ENCODE results near the gene IL9R. TPM values are rescaled to one million over a fixed set of nuclear protein-coding genes. Genes with fewer than 3 reads are reported as not detected.
"Not testable (repeated sequence)": the region's sequence is repeated elsewhere in the genome, so short reads cannot be mapped to it uniquely, and the experiment has no call there.

Gene IL9R
- total RNA-seq, 2 experiments from 2014 or later = 87.0 to 110 TPM

GRCh38 chrX:156002507-156002906, 5.0 kb downstream of the IL9R start:
- Mint-ChIP-seq H3K4me1 (peaks cover 56% of the 10 kb centered on the region), H3K36me3 (peaks cover 35% of the 10 kb centered on the region), H3K9me3 (ENCODE audit: low read depth) (no peaks in the 10 kb centered on the region), H3K27me3 (no peaks in the 10 kb centered on the region), H3K27ac (peak overlapping the region; percentile 65), H3K4me3 (peak overlapping the region; percentile 10)
- CTCF ChIA-PET = no interaction called here
- DNase-seq (no peak), ATAC-seq (no peak)

- peak overlapping the region; percentile 4 for H3K4me3 Mint-ChIP-seq
- peak overlapping the region; percentile 58 for H3K27ac Mint-ChIP-seq
- peaks cover 32% of the 10 kb centered on the region for H3K36me3 Mint-ChIP-seq
- no peaks in the 10 kb centered on the region for H3K27me3 Mint-ChIP-seq
- no peaks in the 10 kb centered on the region for H3K9me3 Mint-ChIP-seq (ENCODE audit: low read depth)
- ATAC-seq (no peak), DNase-seq (no peak)
- CTCF ChIA-PET = no interaction called here
- peaks cover 52% of the 10 kb centered on the region for H3K4me1 Mint-ChIP-seq
Measured at GRCh38 chrX:156003486-156004185, 6.1 kb downstream of the IL9R start.

GRCh38 chrX:156004256-156004655, 6.8 kb downstream of the IL9R start:
- peaks cover 49% of the 10 kb centered on the region for H3K4me1 Mint-ChIP-seq
- H3K27ac Mint-ChIP-seq = peak overlapping the region; percentile 58
- no peaks in the 10 kb centered on the region for H3K27me3 Mint-ChIP-seq
- H3K4me3 Mint-ChIP-seq = no peak overlapping the region
- DNase-seq = no peak
- CTCF ChIA-PET = no interaction called here
- no peaks in the 10 kb centered on the region for H3K9me3 Mint-ChIP-seq (ENCODE audit: low read depth)
- H3K36me3 Mint-ChIP-seq = peaks cover 27% of the 10 kb centered on the region
- ATAC-seq = no peak

DNA sequence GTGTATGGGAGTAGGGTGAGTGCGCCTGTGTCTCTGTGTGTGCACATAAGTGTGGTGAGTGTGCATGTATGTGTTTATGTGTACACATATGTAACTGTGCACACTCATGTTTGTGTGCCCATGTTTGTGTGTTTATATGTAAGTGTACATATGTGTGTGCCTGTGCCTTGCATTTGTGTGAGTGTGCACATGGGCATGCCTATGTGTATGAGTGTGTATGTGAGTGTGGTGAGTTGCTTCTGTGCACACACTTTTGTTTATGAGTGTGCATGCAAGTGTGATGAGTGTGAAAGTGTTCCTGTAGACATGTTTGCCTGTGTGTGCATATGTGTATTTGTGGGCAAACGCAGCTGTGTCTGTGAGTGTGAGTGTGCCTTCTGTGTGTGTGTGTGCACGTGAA, 7.2 kb downstream of the IL9R start:
- Mint-ChIP-seq H3K36me3 (peaks cover 23% of the 10 kb centered on the region), H3K27me3 (no peaks in the 10 kb centered on the region), H3K9me3 (ENCODE audit: low read depth) (no peaks in the 10 kb centered on the region), H3K4me3 (no peak overlapping the region), H3K4me1 (peaks cover 44% of the 10 kb centered on the region), H3K27ac (no peak overlapping the region)
- CTCF ChIA-PET = no interaction called here
- no peak for DNase-seq
- no peak for ATAC-seq

- DNase-seq (no peak), ATAC-seq (no peak)
- CTCF ChIA-PET = no interaction called here
- Mint-ChIP-seq H3K4me3 (no peak overlapping the region), H3K9me3 (ENCODE audit: low read depth) (no peaks in the 10 kb centered on the region), H3K27me3 (no peaks in the 10 kb centered on the region), H3K36me3 (peaks cover 21% of the 10 kb centered on the region), H3K27ac (no peak overlapping the region), H3K4me1 (peaks cover 41% of the 10 kb centered on the region)
Measured at GRCh38 chrX:156005144-156005543, 7.6 kb downstream of the IL9R start.

DNA sequence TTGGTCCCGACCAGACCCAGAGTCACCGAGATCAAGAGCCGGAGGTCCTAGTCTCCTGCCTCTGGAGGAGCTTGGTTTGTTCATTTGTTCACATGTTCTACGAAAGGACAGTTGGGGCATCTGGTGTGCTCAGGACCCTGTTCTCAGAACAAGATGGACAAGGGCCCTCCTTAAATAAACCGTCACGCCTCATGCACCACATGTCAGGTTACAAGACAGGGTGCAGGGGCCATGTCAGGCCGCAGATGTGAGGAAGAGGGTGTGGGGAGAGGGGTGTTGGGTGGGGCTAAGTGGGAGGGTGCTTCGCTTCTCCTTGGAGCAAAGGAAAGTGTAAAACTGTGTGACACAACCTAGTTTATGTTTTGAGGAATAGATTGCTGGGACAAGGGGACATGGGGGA, 9.0 kb downstream of the IL9R start:
- H3K36me3 Mint-ChIP-seq = peaks cover 20% of the 10 kb centered on the region
- ATAC-seq; H3K27me3 Mint-ChIP-seq; H3K9me3 Mint-ChIP-seq (ENCODE audit: low read depth); H3K27ac Mint-ChIP-seq; H3K4me3 Mint-ChIP-seq; CTCF ChIA-PET; DNase-seq: not testable (repeated sequence)
- peaks cover 28% of the 10 kb centered on the region for H3K4me1 Mint-ChIP-seq

DNA sequence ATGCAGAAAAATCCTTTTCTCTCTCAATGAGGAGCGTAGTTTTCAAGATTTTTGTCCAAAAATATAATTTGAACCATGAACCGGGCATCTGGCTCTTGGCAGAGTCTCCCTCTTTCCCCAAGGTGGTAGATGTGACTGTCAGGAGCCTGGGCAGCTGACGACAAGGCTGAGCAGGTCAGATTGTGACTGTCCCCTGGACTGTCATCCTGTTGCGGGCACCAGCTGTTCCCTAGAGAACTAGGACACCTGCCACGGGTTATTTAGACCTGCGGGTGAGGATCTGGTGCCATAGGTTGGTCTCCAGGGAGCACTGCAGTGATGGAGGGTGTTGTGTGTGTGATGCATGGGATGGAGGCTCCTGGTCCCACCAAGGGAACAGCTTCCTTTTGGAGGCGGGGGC, 10.9 kb downstream of the IL9R start:
- peaks cover 11% of the 10 kb centered on the region for H3K4me1 Mint-ChIP-seq
- ATAC-seq = not testable (repeated sequence)

DNA sequence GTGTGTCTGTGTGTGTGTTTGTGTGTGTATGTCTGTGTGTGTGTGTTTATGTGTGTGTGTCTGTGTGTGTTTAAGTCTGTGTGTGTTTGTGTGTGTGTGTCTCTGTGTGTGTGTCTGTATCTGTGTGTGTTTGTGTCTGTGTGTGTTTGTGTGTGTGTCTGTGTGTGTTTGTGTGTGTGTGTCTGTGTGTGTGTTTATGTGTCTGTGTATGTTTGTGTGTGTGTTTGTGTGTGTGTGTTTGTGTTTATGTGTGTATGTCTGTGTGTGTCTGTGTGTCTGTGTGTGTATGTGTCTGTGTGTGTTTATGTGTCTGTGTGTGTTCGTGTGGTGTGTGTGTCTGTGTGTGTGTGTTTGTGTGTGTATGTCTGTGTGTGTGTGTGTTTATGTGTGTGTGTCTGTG, 11.4 kb downstream of the IL9R start:
- Mint-ChIP-seq H3K4me1 (peaks cover 6% of the 10 kb centered on the region), H3K36me3 (peaks cover 9% of the 10 kb centered on the region), H3K27ac (no peak overlapping the region), H3K27me3 (no peaks in the 10 kb centered on the region), H3K9me3 (ENCODE audit: low read depth) (no peaks in the 10 kb centered on the region), H3K4me3 (no peak overlapping the region)
- CTCF ChIA-PET = no interaction called here
- DNase-seq (no peak), ATAC-seq (no peak)

More for the DNA sequence above, 10.9 kb downstream of the IL9R start:
- H3K36me3 Mint-ChIP-seq = peaks cover 11% of the 10 kb centered on the region
- CTCF ChIA-PET; DNase-seq; H3K9me3 Mint-ChIP-seq (ENCODE audit: low read depth); H3K4me3 Mint-ChIP-seq; H3K27ac Mint-ChIP-seq; H3K27me3 Mint-ChIP-seq: not testable (repeated sequence)

DNA sequence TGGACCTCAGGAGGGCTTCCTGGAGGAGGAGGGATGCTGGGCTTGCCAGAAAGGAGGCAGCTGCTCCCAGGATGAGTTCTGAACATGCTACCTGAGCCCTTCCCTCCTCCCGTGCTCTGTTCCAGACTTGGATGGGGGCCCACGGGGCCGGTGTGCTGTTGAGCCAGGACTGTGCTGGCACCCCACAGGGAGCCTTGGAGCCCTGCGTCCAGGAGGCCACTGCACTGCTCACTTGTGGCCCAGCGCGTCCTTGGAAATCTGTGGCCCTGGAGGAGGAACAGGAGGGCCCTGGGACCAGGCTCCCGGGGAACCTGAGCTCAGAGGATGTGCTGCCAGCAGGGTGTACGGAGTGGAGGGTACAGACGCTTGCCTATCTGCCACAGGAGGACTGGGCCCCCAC, 12.2 kb downstream of the IL9R start:
- H3K36me3 Mint-ChIP-seq; H3K27ac Mint-ChIP-seq; H3K27me3 Mint-ChIP-seq; DNase-seq; CTCF ChIA-PET; ATAC-seq; H3K4me3 Mint-ChIP-seq; H3K9me3 Mint-ChIP-seq (ENCODE audit: low read depth); H3K4me1 Mint-ChIP-seq: not testable (repeated sequence)

DNA sequence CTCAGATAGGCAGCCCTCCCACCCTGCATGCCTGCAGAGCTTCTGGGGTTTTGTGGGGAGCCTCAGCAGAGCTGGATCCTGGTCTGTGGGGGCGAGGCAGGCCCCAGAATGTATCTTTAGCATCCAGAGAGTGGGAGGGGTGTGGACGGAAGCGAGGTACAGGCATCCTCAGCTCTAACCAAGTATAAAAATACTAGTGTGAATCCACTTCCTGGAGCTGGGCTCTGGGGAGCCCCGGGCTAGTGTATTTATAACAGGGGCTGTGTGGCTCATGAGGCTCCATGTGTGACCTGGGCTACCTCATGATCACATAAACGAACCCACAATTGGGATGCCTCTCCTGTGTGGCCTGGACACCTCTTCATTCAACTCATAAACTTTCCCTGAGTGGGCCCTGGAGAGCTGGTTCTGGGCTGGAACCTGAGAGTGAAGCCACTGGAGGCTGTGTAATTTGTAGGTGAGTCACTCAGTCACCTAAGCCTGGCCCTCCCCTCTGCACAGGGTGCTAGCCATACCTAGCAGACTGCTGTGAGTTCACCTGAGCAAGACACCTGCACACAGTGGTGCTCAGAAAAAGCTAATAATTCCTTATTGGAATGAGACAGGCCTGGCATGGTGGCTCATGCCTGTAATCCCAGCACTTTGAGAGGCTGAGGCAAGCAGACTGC, 15.9 kb downstream of the IL9R start:
- H3K9me3 Mint-ChIP-seq (ENCODE audit: low read depth); H3K27me3 Mint-ChIP-seq; DNase-seq; H3K4me1 Mint-ChIP-seq; H3K4me3 Mint-ChIP-seq; H3K27ac Mint-ChIP-seq; H3K36me3 Mint-ChIP-seq; CTCF ChIA-PET: not testable (repeated sequence)
- ATAC-seq = peak; percentile 84

DNA sequence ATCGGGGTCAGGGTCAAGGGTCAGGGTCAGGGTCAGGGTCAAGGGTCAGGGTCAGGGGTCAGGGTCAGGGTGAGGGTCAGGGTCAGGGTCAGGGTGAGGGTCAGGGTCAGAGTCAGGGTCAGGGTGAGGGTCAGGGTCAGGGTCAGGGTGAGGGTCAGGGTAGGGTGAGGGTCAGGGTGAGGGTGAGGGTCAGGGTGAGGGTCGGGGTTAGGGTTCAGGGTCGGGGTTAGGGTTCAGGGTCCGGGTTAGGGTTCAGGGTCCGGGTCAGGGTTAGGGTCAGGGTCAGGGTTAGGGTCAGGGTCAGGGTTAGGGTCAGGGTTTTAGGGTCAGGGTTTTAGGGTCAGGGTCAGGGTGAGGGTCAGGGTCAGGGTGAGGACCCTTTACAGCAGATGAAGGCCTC, 22.4 kb downstream of the IL9R start:
- H3K4me3 Mint-ChIP-seq; H3K27ac Mint-ChIP-seq; H3K9me3 Mint-ChIP-seq (ENCODE audit: low read depth); DNase-seq; H3K4me1 Mint-ChIP-seq; ATAC-seq; H3K36me3 Mint-ChIP-seq; CTCF ChIA-PET; H3K27me3 Mint-ChIP-seq: not testable (repeated sequence)

- H3K27ac Mint-ChIP-seq; ATAC-seq; H3K9me3 Mint-ChIP-seq (ENCODE audit: low read depth); H3K36me3 Mint-ChIP-seq; DNase-seq; H3K27me3 Mint-ChIP-seq; H3K4me3 Mint-ChIP-seq; CTCF ChIA-PET; H3K4me1 Mint-ChIP-seq: not testable (repeated sequence)
Measured at GRCh38 chrX:156023002-156023401, 25.5 kb downstream of the IL9R start.

GRCh38 chrX:156024949-156025492, 27.5 kb downstream of the IL9R start:
- H3K4me3 Mint-ChIP-seq; ATAC-seq; CTCF ChIA-PET; H3K27me3 Mint-ChIP-seq; H3K4me1 Mint-ChIP-seq; H3K9me3 Mint-ChIP-seq (ENCODE audit: low read depth); DNase-seq; H3K27ac Mint-ChIP-seq; H3K36me3 Mint-ChIP-seq: not testable (repeated sequence)

- H3K9me3 Mint-ChIP-seq (ENCODE audit: low read depth); DNase-seq; H3K4me3 Mint-ChIP-seq; CTCF ChIA-PET; H3K27me3 Mint-ChIP-seq; H3K27ac Mint-ChIP-seq; ATAC-seq; H3K36me3 Mint-ChIP-seq; H3K4me1 Mint-ChIP-seq: not testable (repeated sequence)
Measured at GRCh38 chrX:156028653-156029237, 31.2 kb downstream of the IL9R start.
